ENCODE data around the gene SHANK2.

Gene SHANK2

GRCh38 chr11:71203681-71204080 lies 48.7 kb downstream of the SHANK2 start:
- Histone ChIP-seq H3K79me2 (ENCODE audit: insufficient read depth, low read length) (no peaks in the 10 kb centered on the region), H3K4me2 (ENCODE audit: low read depth, low read length, poor library complexity, severe bottlenecking) (no peak overlapping the region), H3K36me3 (ENCODE audit: insufficient read depth, low read length) (no peaks in the 10 kb centered on the region), H3F3A (ENCODE audit: low read depth) (no peaks in the 10 kb centered on the region), H3K9me3 (ENCODE audit: insufficient read depth, low read depth, low read length) (peaks cover 11% of the 10 kb centered on the region; the same call in 1 of the 2 replicates), H3K4me3 (ENCODE audit: low read length, poor library complexity, severe bottlenecking) (no peak overlapping the region), H2AFZ (ENCODE audit: low read length) (no peak overlapping the region), H3K9ac (ENCODE audit: low read depth, low read length, poor library complexity, severe bottlenecking) (no peak overlapping the region), H4K20me1 (ENCODE audit: insufficient read depth, low read length, poor library complexity, severe bottlenecking) (no peaks in the 10 kb centered on the region), H3K4me1 (ENCODE audit: insufficient read depth, low read length, poor library complexity, severe bottlenecking) (no peaks in the 10 kb centered on the region), H3K27me3 (ENCODE audit: insufficient read depth, low read length, poor library complexity, severe bottlenecking) (no peaks in the 10 kb centered on the region), H3K9me2 (replicated peaks; ENCODE audit: low read depth, low read length) (no peaks in the 10 kb centered on the region)
- no peak for TF ChIP-seq EZH2phosphoT487 (IDR thresholded peaks at IDR 0.05; ENCODE audit: borderline replicate concordance)
- TF ChIP-seq, protein P1, sequence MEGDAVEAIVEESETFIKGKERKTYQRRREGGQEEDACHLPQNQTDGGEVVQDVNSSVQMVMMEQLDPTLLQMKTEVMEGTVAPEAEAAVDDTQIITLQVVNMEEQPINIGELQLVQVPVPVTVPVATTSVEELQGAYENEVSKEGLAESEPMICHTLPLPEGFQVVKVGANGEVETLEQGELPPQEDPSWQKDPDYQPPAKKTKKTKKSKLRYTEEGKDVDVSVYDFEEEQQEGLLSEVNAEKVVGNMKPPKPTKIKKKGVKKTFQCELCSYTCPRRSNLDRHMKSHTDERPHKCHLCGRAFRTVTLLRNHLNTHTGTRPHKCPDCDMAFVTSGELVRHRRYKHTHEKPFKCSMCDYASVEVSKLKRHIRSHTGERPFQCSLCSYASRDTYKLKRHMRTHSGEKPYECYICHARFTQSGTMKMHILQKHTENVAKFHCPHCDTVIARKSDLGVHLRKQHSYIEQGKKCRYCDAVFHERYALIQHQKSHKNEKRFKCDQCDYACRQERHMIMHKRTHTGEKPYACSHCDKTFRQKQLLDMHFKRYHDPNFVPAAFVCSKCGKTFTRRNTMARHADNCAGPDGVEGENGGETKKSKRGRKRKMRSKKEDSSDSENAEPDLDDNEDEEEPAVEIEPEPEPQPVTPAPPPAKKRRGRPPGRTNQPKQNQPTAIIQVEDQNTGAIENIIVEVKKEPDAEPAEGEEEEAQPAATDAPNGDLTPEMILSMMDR (conservative IDR thresholded peaks at IDR 0.05; ENCODE audit: low read length) = no peak

GRCh38 chr11:71202966-71203365 lies 49.4 kb downstream of the SHANK2 start:
- Histone ChIP-seq H3K27me3 (ENCODE audit: insufficient read depth, low read length, poor library complexity, severe bottlenecking) (no peaks in the 10 kb centered on the region), H3F3A (ENCODE audit: low read depth) (no peaks in the 10 kb centered on the region), H3K4me1 (ENCODE audit: insufficient read depth, low read length, poor library complexity, severe bottlenecking) (no peaks in the 10 kb centered on the region), H3K4me2 (ENCODE audit: low read depth, low read length, poor library complexity, severe bottlenecking) (no peak overlapping the region), H3K9me2 (replicated peaks; ENCODE audit: low read depth, low read length) (no peaks in the 10 kb centered on the region), H3K36me3 (ENCODE audit: insufficient read depth, low read length) (no peaks in the 10 kb centered on the region), H3K9ac (ENCODE audit: low read depth, low read length, poor library complexity, severe bottlenecking) (no peak overlapping the region), H3K4me3 (ENCODE audit: low read length, poor library complexity, severe bottlenecking) (no peak overlapping the region), H2AFZ (ENCODE audit: low read length) (no peak overlapping the region), H4K20me1 (ENCODE audit: insufficient read depth, low read length, poor library complexity, severe bottlenecking) (no peaks in the 10 kb centered on the region), H3K79me2 (ENCODE audit: insufficient read depth, low read length) (no peaks in the 10 kb centered on the region), H3K9me3 (ENCODE audit: insufficient read depth, low read depth, low read length) (peaks cover 11% of the 10 kb centered on the region; the same call in 1 of the 2 replicates)
- no peak for TF ChIP-seq EZH2phosphoT487 (IDR thresholded peaks at IDR 0.05; ENCODE audit: borderline replicate concordance)
- TF ChIP-seq, protein P1 (conservative IDR thresholded peaks at IDR 0.05; ENCODE audit: low read length) = no peak

GRCh38 chr11:71202598-71202944 lies 49.8 kb downstream of the SHANK2 start:
- no peaks in the 10 kb centered on the region for H3K79me2 ChIP-seq (ENCODE audit: insufficient read depth, low read length)
- H3K4me1 ChIP-seq (ENCODE audit: insufficient read depth, low read length, poor library complexity, severe bottlenecking) = no peaks in the 10 kb centered on the region

More at GRCh38 chr11:71202598-71202944, 49.8 kb downstream of the SHANK2 start:
- Histone ChIP-seq H3F3A (ENCODE audit: low read depth) (no peaks in the 10 kb centered on the region), H2AFZ (ENCODE audit: low read length) (no peak overlapping the region), H3K9me3 (ENCODE audit: insufficient read depth, low read depth, low read length) (peaks cover 14% of the 10 kb centered on the region; the same call in 1 of the 2 replicates), H3K4me3 (ENCODE audit: low read length, poor library complexity, severe bottlenecking) (no peak overlapping the region), H3K4me2 (ENCODE audit: low read depth, low read length, poor library complexity, severe bottlenecking) (no peak overlapping the region), H3K9me2 (replicated peaks; ENCODE audit: low read depth, low read length) (no peaks in the 10 kb centered on the region), H3K9ac (ENCODE audit: low read depth, low read length, poor library complexity, severe bottlenecking) (no peak overlapping the region), H3K36me3 (ENCODE audit: insufficient read depth, low read length) (no peaks in the 10 kb centered on the region), H3K27me3 (ENCODE audit: insufficient read depth, low read length, poor library complexity, severe bottlenecking) (no peaks in the 10 kb centered on the region), H4K20me1 (ENCODE audit: insufficient read depth, low read length, poor library complexity, severe bottlenecking) (no peaks in the 10 kb centered on the region)
- TF ChIP-seq EZH2phosphoT487 (IDR thresholded peaks at IDR 0.05; ENCODE audit: borderline replicate concordance) = no peak
- TF ChIP-seq, protein P1 (conservative IDR thresholded peaks at IDR 0.05; ENCODE audit: low read length) = no peak
